Esophagus squamous epithelium (tissue), 5 donors: ENCODE results near the gene C22orf15. TPM values are rescaled to one million over a fixed set of nuclear protein-coding genes. Genes with fewer than 3 reads are reported as not detected.

Experiments
- DNase-seq: peaks from one replicate; lab custom pipeline; 2025; lab: John Stamatoyannopoulos, UW
- H3K27ac ChIP-seq, 4 donors: fragments of 200-600 bp; sonication (generic); one replicate each; pipeline ENCODE4 v1.5.1; 2016 to 2019; ENCODE audit warnings: mild to moderate bottlenecking in 1 of 4
- H3K27me3 ChIP-seq, 4 donors: fragments of 200-600 bp; sonication (generic); 1 replicate in 3 of 4; 2 replicates in 1 of 4; pipeline versions ENCODE4 v1.5.1 to v1.6.0; 2017 to 2021; ENCODE audit warnings: antibody characterized with exemption in 1 of 4
- H3K36me3 ChIP-seq, 3 donors: fragments of 200-600 bp; sonication (generic); one replicate each; pipeline ENCODE4 v1.5.1; 2016 to 2019
- H3K4me1 ChIP-seq, 3 donors: fragments of 200-600 bp; sonication (generic); one replicate each; pipeline ENCODE4 v1.5.1; 2017 to 2019
- H3K4me3 ChIP-seq, 4 donors: fragments of 200-600 bp; sonication (generic); 1 replicate in 3 of 4; 2 replicates in 1 of 4; pipeline ENCODE4 v1.5.1; 2016 to 2019; ENCODE audit warnings: mild to moderate bottlenecking in 2 of 4, moderate library complexity in 1 of 4
- H3K9me3 ChIP-seq, 3 donors: fragments of 200-600 bp; sonication (generic); one replicate each; pipeline ENCODE4 v1.5.1; 2016 to 2019
- CTCF ChIP-seq, 6 experiments: fragments of 450-650 bp in 4 of 6; fragments of 200-600 bp in 2 of 6; sonication (generic) in 2 of 6; IDR thresholded peaks; one replicate each; pipeline ENCODE4 v1.5.1; 2016 to 2019; ENCODE audit warnings: antibody characterized with exemption in 6 of 6, mild to moderate bottlenecking in 4 of 6, moderate library complexity in 4 of 6
- POLR2A ChIP-seq, 4 donors: fragments of 450-650 bp; IDR thresholded peaks; one replicate each; pipeline ENCODE4 v1.6.1; 2017; ENCODE audit warnings: antibody characterized with exemption in 4 of 4, mild to moderate bottlenecking in 4 of 4, moderate library complexity in 3 of 4
- WGBS, 2 donors: methylation state at CpG; one replicate each; pipeline ENCODE4 v1.1.5; 2018; 5-methylcytosine and 5-hydroxymethylcytosine counted together
- intact Hi-C: fragments of 100-400 bp; cut with DNase I; formaldehyde crosslinking; loops from one replicate; pipeline ENCODE4 v1.15.0; 2022
- total RNA-seq, 4 donors: library from RNA; depleted of rRNA; stranded (reverse); fragments of >200 nt; gene quantifications; one replicate each; pipeline ENCODE4 v1.1.0, GENCODE V29; 2016
- donor health status: DM: yes; HTN: yes; CAD: no.

C22orf15 gene
- total RNA-seq, 4 donors from 2014 or later = not detected

GRCh38 chr22:23767673-23768548 is 5.1 kb downstream of the C22orf15 start, which contains the start of gene CHCHD10:
Gene CHCHD10, minus strand, starts transcription at chr22:23767972. Its CDS starts 98 bp downstream, at chr22:23767874.
- Histone ChIP-seq H3K4me3 (peak within 1 kb of the TSS; percentile 57 to 84 (median 72)), H3K27ac (peak within 1 kb of the TSS; percentile 80 to 91 (median 89)), H3K9me3 (no peaks in the 10 kb centered on the region), H3K36me3 (peaks cover 0 to 27% (median 0%) of the 10 kb centered on the region in 3 donors), H3K27me3 (no peaks in the 10 kb centered on the region), H3K4me1 (peaks cover 15 to 92% (median 39%) of the 10 kb centered on the region in 3 donors)
- TF ChIP-seq CTCF (IDR thresholded peaks at IDR 0.05) (peak; percentile 67 to 80 (median 72)), POLR2A (IDR thresholded peaks at IDR 0.05) (peak in 2 of 4 donors; percentile 52 to 79)
- WGBS, 2 donors = 0% methylated on average over 5 of the region's 63 CpGs; no CpG with 5 or more reads in 1 of the 2 donors
- no peak for DNase-seq
- intact Hi-C loops = loop anchor here (5.0 kb wide), 1 partner anchor 79 kb away; no protein-coding TSS in a partner anchor

- TF ChIP-seq POLR2A (IDR thresholded peaks at IDR 0.05) (no peak), CTCF (IDR thresholded peaks at IDR 0.05) (no peak)
- no peaks in the 10 kb centered on the region for H3K9me3 ChIP-seq
Measured at GRCh38 chr22:23769321-23769965, 6.7 kb downstream of the C22orf15 start.

DNA sequence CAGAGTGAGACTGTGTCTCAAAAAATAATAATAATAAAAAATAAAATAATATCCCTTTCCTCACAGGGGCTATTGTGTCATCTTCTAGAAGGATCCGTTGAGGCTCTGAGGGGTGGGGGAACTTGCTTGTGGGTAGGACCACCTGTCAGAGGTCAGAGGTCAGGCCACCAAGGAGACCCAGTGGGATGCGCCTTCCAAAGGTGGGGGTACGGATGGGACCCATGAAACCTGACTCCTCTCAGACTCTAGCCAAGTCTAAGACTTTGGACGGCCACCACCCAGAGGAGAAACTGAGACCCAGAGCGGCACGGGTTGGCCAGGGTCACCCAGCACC is 9.5 kb downstream of the C22orf15 start:
- Histone ChIP-seq H3K36me3 (no peaks in the 10 kb centered on the region), H3K9me3 (no peaks in the 10 kb centered on the region), H3K27ac (peak overlapping the region in 3 of 4 donors; percentile 62 to 71 (median 70)), H3K27me3 (no peaks in the 10 kb centered on the region), H3K4me1 (peaks cover 16 to 73% (median 42%) of the 10 kb centered on the region in 3 donors), H3K4me3 (peak overlapping the region; percentile 34 to 71 (median 48))
- DNase-seq = no peak
- no peak for TF ChIP-seq CTCF (IDR thresholded peaks at IDR 0.05)
- TF ChIP-seq POLR2A (IDR thresholded peaks at IDR 0.05) = no peak
- 21 to 32% methylated on average over 2 to 3 of the region's 6 CpGs for WGBS, 2 donors
- intact Hi-C loops = no loop called here

More at GRCh38 chr22:23769321-23769965, 6.7 kb downstream of the C22orf15 start:
- Histone ChIP-seq H3K4me1 (peaks cover 23 to 92% (median 51%) of the 10 kb centered on the region in 3 donors), H3K27me3 (no peaks in the 10 kb centered on the region), H3K4me3 (no peak overlapping the region), H3K36me3 (peaks cover 0 to 15% (median 0%) of the 10 kb centered on the region in 3 donors), H3K27ac (peak overlapping the region in 1 of 4 donors; percentile 5)
- no peak for DNase-seq
- intact Hi-C loops = loop anchor here (5.0 kb wide), 1 partner anchor 78 kb away; no protein-coding TSS in a partner anchor
- WGBS, 2 donors = 58 to 64% methylated on average over 3 to 6 of the region's 6 CpGs

DNA sequence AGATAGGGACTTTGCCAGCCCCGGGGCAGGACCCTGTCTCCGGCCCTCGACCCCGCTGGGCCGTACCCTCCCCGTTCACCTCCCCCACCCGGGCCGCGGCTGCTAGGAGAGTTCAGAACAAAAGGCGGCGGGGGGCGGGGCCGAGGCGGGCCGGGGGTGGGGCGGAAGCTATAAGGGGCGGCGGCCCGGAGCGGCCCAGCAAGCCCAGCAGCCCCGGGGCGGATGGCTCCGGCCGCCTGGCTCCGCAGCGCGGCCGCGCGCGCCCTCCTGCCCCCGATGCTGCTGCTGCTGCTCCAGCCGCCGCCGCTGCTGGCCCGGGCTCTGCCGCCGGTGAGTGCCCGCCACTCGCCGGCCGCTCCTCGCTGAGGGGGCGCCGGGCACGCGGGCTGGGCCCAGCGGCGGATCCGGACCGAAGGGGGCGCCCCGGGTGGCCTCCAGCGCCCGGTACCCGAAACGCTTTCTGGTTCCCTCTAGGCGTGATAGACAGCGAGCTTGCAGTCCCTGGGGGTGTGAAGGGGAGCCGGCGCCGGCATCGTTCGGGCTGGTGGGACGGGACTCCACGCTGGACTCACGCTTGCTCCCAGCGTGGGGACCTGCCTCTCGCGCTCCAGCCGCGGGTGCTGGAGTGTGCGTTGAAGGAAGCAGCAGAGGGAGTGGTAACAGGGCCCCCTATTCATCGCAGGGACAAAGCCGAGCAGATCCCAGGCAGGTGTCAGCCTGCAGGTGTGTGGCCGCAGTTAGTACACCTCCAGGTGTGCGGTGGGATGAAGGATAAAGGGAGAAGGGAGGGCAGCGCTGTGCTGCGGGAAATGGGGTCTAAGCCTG is 10.1 kb downstream of the C22orf15 start, which contains the start of gene MMP11:
Gene MMP11, plus strand, starts transcription at position 201 of the 825 bp plus-strand sequence. Its CDS starts 22 bp downstream, at position 223.
- Histone ChIP-seq H3K4me3 (peak within 1 kb of the TSS; percentile 34 to 71 (median 48)), H3K4me1 (peaks cover 16 to 71% (median 42%) of the 10 kb centered on the region in 3 donors)

More for the DNA sequence above, 10.1 kb downstream of the C22orf15 start, which contains the start of gene MMP11:
- Histone ChIP-seq H3K27me3 (no peaks in the 10 kb centered on the region), H3K9me3 (no peaks in the 10 kb centered on the region), H3K36me3 (no peaks in the 10 kb centered on the region), H3K27ac (peak within 1 kb of the TSS in 3 of 4 donors; percentile 62 to 71 (median 70))
- TF ChIP-seq CTCF (IDR thresholded peaks at IDR 0.05) (no peak), POLR2A (IDR thresholded peaks at IDR 0.05) (peak in 1 of 4 donors; percentile 10)
- intact Hi-C loops = no loop called here
- WGBS, 2 donors = 30 to 46% methylated on average over 2 to 6 of the region's 79 CpGs
- DNase-seq = no peak
